ENCODE measurements around the gene KRCC1.
"Not testable (repeated sequence)": the region's sequence is repeated elsewhere in the genome, so short reads cannot be mapped to it uniquely, and the experiment has no call there.

KRCC1 gene

GRCh38 chr2:88036606-88037005 is 19.0 kb downstream of the KRCC1 start:
- DNase-seq = no peak

GRCh38 chr2:88036182-88036581 is 19.4 kb downstream of the KRCC1 start:
- DNase-seq = no peak

GRCh38 chr2:88032070-88032702 is 23.4 kb downstream of the KRCC1 start:
- DNase-seq = no peak

GRCh38 chr2:88028931-88029330 is 26.7 kb downstream of the KRCC1 start:
- DNase-seq = no peak

GRCh38 chr2:88027697-88028389 is 27.7 kb downstream of the KRCC1 start:
- DNase-seq = no peak

GRCh38 chr2:88024509-88024908 is 31.1 kb downstream of the KRCC1 start:
- no peak for DNase-seq

DNA sequence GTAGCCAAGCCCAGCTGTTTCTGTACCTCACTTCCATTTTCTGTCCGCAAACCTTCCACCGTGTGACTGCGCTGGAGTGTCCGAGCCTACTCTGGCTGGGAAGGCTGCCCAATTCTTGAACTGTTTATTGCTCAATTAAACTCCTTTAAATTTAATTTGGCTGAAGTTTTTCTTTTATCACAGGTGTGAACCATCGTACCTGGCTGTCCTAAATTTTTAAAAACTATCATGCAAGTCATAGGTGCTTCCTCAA is 33.0 kb downstream of the KRCC1 start:
- DNase-seq = no peak

DNA sequence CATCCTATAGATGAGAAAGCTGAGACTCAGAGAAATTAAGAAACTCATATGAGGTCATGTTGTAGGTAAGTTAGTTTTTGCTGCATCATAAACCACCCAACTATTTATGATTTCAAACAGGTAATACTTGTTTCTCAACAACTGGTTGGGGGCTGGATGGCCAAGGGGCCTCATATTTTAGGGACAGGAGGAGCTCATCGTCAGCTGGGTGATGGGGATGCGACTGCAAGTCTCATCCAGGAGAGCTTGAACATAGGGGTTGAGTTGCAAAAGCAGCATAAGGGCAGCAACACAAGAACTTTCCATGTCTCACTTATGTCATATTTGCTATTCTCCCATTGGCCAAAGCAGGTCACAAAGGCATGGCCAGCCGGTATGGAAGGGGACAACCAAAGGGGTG is 35.6 kb downstream of the KRCC1 start:
- DNase-seq = no peak

DNA sequence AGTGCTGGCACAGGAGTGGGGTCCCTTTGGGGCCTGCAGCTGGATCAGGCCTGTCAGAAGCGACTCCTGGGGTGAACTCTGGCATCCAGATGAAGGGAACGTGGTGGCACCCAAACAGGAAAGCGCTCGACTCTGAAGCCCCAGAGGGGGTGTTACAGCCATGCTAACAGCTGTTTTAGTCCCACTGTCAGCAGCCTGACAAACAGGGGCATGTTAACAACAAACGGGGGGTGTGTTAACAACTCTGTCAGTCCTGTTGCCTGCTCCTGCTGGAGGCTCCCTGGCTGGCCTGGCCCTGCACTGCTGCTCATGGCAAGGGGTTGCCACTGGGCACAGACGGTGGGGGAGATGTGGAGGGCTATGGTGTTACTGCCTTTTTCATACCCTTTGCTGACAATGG is 36.7 kb downstream of the KRCC1 start:
- no peak for DNase-seq

DNA sequence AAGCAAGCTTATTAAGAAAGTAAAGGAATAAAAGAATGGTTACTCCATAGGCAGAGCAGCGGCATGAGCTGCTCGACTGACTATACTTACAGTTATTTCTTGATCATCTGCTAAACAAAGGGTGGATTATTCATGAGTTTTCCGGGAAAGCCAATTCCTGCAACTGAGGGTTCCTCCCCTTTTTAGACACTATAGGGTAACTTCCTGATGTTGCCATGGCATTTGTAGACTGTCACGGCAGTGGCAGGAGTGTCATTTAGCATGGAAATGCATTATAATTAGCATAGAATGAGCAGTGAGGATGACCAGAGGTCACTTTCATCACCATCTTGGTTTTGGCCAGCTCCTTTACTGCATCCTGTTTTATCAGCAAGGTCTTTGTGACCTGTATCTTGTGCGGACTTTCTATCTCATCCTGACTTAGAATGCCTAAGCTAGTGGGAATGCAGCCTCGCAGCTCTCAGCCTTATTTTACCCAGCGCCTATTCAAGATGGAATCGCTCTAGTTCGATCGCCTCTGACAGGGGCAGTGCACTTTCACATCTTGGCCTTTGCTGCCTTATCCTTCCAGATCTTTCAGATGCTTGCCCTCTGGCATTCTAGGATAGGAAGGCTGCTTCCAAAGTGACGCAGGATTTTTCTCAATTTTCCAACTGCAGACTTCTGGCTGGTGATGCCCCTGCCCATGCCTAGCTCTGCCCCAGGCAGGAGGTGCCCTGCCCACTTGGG is 37.3 kb downstream of the KRCC1 start:
- not testable (repeated sequence) for DNase-seq

- DNase-seq = not testable (repeated sequence)
These were observed 37.9 kb downstream of the KRCC1 start for GRCh38 chr2:88017780-88018038.

DNA sequence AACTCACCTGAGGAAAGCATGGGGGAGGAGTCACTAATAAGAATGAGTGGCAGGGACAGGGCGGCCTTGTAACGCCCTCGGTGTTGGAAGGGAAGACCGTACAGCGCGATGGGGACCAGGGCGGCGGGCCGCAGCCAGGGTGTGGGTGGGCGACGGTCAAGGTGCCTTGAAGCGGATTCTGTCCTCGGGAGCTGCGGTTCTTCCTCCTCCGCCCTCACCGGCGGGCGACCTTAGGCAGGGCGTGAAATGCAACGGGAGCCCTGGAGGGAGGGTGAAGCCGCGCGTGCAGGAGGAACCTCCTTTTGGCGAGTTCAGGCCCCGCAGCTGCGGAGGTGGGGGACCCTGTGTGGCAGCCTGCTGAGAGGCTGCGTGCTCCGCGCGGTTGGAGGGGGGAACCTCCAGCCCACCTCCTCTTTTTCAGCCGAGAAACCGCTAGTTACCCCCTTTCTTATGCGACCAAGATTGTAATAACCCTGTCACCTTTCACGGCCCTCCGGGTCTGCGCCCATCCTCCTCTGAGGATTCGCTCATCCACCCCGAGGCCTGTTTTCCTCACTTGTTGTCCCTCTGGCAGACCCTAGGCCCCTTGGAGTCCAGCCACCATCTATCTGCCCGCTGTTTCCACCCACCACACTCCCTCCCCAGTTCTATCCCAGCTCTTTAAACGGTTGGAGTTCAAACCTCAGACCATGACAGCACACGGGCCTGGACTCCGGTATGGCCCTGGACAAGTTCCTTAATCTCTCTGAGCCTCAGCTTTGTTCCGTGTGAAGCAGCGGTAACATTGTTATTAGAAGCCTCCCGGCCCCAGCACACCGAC is 38.4 kb downstream of the KRCC1 start:
- peak; percentile 47 to 63 for DNase-seq

DNA sequence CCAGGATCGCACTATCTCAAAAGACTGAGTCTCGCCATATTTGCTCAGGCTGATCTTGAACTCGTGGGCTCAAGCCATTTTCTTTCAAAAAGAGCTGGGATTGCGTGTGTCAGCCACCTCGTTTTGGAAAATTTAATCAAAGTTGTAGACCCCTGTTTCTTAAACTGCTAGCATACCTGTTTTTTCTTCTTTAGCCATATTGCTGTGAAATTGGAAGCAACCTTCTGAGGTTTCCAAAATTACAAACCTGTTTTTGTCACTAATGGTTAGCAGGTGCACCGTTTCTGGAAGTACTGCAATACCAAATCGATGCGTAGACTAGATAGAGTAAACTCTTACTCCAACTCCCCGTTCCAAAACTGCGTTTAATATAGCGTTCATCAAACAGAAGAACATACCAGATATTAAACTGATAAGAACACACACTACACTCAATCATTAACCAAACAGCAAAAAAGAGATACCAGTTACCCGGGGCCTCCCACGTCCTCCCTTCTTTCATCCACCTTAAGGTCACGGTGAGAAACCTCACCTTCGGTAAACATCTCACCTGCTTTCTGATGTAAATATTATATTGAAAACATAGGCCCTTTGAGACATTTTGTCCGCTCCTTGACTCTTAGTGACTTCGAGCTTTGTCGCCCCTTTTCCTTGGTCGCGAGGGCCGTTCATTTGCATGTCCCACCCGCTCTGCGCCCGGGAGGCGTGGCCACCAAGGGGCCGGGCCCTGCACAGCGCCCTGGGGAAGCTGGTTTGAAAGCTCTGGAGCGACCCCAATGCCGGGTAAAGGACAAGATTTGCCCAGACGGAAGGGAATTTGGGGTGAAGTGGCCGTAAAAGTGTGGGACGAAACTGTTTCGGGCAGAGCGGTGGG is 39.3 kb downstream of the KRCC1 start, which contains the start of gene RNU2-63P:
RNU2-63P (minus strand) TSS at position 462 of the 874 bp plus-strand sequence.
- peak; percentile 50 to 66 for DNase-seq

- DNase-seq = no peak
These were observed 44.6 kb downstream of the KRCC1 start for GRCh38 chr2:88011011-88011410.

- DNase-seq = no peak
These were observed 45.4 kb downstream of the KRCC1 start for GRCh38 chr2:88010136-88010535.

DNA sequence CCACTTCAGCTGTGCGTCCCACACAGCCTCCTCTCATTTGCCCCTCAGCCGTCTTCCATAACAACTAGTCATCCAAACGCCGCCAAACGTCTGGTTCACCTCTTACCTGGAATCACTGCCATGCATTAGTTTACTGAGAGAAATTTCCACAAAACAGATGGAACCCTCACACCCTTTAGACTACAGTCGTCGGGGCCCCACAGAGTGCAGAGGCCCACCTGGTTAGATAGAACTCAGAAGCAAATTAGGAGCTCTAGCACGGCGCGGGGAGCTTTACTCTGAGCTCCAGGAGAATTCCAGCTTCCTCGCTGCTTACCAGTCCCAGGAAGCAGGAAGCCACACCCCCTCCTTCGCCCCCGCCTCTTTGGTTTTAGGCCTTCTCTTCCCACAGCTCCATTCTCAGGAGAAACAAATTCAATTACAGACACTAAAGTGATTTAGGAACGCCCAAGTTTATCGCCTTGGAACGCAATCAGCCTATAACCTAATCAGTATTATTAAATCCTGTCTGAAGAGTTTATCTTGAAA is 48.6 kb downstream of the KRCC1 start:
- no peak for DNase-seq

GRCh38 chr2:88005776-88006175 is 49.8 kb downstream of the KRCC1 start:
- no peak for DNase-seq

GRCh38 chr2:88003074-88003755 is 52.4 kb downstream of the KRCC1 start:
- DNase-seq = no peak

DNA sequence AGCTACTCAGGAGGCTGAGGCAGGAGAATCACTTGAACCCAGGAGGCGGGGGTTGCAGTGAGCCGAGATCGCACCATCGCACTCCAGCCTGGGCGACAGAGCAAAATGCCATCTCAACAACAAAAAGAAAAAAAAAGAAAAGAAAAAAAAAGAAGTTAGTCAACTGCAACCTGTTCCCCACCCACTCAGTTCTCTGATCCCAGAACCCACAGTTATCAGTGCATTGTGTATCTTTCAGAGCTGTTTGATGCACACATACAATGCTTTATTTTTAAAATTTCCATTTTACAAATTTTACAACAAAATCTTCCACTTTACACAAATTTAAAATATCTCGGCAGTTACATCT is 53.2 kb downstream of the KRCC1 start:
- DNase-seq = no peak

- DNase-seq = not testable (repeated sequence)
These were observed 55.1 kb downstream of the KRCC1 start for GRCh38 chr2:88000474-88000873.

DNA sequence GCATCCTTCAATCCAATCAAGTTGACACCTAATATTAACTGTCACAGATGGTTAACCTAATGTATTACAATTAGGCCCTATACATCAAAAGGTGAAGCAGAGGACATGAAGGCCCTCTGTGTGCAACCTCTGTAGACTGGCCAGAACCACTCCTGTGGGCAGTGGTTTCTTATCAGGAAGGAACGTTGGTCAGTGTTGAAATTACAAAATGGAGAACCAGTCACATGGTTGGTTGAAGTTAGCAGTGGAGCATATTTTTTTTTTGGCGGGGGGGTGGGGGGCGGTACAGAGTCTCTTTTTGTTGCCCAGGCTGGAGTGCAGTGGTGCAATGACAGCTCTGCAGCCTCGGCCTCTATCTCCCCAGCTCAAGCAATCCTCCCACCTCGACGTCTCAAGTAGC is 59.0 kb downstream of the KRCC1 start:
- DNase-seq = no peak

GRCh38 chr2:87995756-87996155 is 59.8 kb downstream of the KRCC1 start:
- no peak for DNase-seq
